GM21737 (cell line): ENCODE results near the gene CNTRL.
"Not testable (repeated sequence)": the region's sequence is repeated elsewhere in the genome, so short reads cannot be mapped to it uniquely, and the experiment has no call there.

ENCODE experiments used
- ATAC-seq: cut with Tn5 transposase; IDR thresholded peaks from one replicate; pipeline ENCODE4 v1.9.1; 2021; ENCODE audit warnings: mild to moderate bottlenecking, moderate library complexity; ENCODE audit not compliant: unreplicated experiment

Gene CNTRL

GRCh38 chr9:121123816-121124535, 49.2 kb downstream of the CNTRL start:
- ATAC-seq, result no peak

GRCh38 chr9:121125590-121125989, 50.8 kb downstream of the CNTRL start:
- ATAC-seq, result no peak

DNA sequence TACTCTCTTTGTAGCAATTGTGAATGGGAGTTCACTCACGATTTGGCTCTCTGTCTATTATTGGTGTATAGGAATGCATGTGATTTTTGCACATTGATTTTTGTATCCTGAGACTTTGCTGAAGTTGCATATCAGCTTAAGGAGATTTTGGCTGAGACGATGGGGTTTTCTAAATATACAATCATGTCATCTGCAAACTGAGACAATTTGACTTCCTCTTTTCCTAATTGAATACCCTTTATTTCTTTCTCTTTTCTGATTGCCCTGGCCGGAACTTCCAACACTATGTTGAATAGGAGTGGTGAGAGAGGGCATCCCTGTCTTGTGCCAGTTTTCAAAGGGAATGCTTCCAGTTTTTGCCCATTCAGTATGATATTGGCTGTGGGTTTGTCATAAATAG, 54.6 kb downstream of the CNTRL start:
- ATAC-seq, result not testable (repeated sequence)

DNA sequence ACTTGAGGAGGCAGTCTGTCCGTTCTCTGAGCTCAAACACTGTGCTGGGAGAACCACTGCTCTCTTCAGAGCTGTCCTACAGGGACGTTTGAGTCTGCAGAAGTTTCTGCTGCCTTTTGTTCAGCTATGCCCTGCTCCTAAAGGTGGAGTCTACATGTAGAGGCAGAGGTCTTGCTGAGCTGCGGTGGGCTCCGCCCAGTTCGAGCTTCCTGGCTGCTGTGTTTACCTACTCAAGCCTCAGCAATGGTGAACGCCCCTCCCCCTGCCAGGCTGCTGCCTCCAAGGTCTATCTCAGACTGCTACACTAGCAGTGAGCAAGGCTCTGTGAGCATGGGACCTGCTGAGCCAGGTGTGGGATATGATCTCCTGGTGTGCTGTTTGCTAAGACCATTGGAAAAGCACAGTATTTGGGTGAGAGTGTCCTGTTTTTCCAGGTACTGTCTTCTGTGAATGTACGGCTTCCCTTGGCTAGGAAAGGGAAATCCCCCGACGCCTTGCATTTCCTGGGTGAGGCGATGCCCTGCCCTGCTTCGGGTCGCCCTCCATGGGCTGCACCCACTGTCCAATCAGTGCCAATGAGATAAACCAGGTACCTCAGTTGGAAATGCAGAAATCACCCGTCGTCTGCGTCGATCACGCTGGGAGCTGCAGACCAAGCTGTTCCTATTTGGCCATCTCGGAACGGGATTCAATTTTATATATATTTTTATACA, 58.5 kb downstream of the CNTRL start:
- ATAC-seq, result no peak

DNA sequence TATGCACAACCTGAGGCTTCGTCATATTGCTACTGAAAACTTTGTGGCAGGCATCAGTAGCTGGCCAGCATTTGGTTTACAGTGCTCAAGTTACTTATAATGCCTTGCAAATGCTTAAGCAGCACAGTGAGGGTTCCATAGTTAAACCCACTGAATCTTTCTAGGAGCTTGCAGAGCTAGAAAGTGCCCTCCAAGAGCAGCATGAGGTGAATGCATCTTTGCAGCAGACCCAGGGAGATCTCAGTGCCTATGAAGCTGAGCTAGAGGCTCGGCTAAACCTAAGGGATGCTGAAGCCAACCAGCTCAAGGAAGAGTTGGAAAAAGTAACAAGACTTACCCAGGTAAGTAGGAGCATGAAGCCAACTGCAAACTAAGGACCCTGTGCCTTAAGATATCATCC, 60.9 kb downstream of the CNTRL start:
- no peak for ATAC-seq

DNA sequence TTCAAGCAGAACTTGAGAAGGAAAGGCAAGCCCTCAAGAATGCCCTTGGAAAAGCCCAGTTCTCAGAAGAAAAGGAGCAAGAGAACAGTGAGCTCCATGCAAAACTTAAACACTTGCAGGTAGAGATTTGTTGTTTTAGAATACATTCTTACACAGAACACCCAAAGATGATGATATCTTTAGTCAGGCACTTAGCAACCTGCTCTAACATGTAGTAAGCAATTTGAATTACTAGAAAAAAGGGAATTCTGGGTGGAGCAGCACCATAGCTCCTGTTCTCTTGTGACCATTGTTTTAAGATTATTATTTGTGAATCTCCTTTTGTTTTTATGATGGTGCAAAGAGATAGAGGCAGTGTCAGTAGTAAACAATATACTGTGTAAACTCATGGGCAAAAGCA, 63.8 kb downstream of the CNTRL start:
- no peak for ATAC-seq

GRCh38 chr9:121138973-121139372, 64.2 kb downstream of the CNTRL start:
- ATAC-seq, result no peak

DNA sequence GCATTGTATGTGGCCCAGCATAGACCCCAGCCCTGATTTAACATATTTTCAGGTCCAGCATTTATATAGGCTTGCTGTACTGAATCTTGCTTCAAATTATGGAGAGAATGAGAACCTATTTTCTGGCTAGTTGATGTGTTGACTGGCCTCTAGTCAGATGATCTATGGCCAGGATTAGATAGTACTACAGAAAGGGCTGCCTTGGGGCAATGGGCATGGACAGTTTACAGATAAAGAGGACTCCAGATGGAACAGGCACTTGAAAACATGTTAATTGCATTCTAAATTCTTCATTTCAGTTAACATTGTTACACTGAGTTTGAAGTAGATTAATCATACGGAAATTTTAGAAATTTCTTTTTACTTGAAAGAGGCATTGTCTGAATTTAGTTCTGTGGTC, 65.4 kb downstream of the CNTRL start:
- ATAC-seq, result no peak

DNA sequence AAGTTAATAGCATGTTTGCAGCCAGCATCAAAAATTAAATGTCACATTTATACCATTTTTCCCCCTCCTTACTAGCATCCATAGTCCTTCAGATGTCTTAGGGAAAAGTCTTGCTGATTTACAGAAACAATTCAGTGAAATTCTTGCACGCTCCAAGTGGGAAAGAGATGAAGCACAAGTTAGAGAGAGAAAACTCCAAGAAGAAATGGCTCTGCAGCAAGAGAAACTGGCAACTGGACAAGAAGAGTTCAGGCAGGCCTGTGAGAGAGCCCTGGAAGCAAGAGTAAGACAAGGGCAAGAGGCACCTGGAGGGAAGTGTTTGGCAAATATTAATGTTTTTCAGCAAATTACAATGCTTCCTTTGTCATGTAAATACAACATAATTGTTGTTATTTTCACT, 66.6 kb downstream of the CNTRL start:
- no peak for ATAC-seq

DNA sequence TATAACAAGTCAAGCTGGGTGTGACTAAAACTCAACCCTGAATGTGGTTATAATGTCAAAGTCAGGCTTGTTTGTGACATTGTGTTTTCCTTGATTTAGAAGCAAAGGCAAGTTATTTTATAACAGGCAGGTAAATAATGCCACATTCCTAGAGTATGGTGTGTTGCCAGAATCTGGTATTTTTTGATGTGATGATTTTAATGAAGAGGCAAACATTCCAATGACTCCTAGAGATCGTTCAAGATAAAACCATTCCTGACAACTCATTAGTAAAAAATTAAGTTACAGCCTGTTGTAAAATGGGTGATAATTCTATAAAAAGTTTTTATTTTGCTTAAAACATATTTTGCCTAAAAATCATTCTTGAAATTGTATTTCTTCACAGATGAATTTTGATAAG, 67.0 kb downstream of the CNTRL start:
- ATAC-seq, result no peak

DNA sequence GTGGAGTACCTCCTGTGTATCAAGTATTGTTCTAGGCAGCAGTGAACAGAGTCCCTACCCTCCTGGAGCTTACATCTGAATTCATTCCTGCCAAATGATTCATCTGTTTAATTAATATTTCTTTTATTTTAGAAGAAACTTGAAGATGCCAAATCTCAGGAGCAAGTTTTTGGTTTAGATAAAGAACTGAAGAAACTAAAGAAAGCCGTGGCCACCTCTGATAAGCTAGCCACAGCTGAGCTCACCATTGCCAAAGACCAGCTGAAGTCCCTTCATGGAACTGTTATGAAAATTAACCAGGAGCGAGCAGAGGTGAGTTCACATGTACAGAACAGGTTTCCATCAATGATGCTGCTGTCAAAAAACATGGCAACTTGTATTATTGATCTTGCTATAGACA, 69.0 kb downstream of the CNTRL start:
- no peak for ATAC-seq

DNA sequence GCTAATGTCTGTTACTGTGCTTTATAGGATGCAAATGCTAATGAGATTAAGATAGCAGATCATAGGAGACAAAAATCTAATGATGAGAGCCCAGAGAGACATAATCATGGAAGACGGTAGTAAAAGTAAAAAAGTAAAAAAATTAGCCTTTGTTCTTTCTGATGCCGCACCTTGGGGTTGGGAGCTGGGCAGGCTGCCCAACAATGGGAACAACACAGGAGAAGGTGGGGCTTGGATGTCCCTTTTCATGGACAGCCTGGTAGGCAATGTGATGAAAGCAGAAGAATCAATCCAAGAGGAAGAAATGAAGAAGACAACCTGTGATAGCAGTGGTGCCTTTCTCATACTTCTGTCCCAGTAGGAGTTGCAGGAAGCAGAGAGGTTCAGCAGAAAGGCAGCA, 69.7 kb downstream of the CNTRL start:
- no peak for ATAC-seq

GRCh38 chr9:121150188-121150587, 75.4 kb downstream of the CNTRL start:
- ATAC-seq, result no peak

DNA sequence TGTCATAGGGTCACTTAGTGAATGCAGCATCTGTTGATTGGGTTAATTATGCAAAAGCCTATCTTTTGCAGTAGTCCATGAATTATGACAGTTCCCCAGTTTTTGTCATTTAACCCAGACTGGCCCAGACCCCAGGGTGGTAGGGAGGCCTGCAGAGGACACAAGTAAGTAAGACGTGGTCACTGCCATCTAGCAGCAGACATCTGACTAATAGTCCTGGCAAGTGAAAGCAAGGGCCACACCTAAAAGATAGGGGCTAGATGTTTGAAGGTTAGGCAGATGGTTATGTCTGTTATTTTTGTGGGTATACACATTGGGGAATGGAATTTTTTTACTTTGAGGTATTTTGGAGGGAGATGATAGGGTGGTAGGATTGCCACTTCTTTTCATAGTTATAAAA, 78.9 kb downstream of the CNTRL start:
- no peak for ATAC-seq

- ATAC-seq, result no peak
Measured at GRCh38 chr9:121154782-121155181, 80.0 kb downstream of the CNTRL start.

- ATAC-seq, result peak; percentile 77
Measured at GRCh38 chr9:121156263-121156731, 81.5 kb downstream of the CNTRL start.

GRCh38 chr9:121157939-121158338, 83.2 kb downstream of the CNTRL start:
- ATAC-seq, result no peak

DNA sequence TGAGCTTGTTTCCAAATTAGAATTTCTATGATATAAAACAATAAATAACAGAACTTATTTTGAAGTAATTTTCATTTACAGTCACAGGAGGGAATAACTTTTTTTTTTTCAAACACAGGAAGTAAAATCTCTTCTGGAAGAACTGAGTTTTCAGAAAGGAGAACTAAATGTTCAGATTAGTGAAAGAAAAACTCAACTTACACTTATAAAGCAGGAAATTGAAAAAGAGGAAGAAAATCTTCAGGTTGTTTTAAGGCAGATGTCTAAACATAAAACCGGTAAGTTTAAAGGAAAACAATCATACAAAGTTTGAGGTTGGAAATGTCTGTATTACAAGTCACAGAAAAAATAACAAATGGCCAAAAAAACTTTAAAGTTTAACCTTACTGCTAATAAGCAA, 85.3 kb downstream of the CNTRL start:
- no peak for ATAC-seq

DNA sequence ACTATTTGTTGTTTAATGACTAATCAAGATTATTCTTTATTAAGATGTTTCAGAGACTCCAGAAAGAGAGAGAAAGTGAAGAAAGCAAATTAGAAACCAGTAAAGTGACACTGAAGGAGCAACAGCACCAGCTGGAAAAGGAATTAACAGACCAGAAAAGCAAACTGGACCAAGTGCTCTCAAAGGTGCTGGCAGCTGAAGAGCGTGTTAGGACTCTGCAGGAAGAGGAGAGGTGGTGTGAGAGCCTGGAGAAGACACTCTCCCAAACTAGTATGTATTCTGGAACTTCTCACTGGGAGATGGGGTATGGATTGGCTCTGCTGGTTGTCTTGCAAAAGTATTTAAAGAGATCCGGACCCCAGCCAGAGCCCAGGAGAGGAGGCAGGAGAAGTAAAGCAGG, 93.3 kb downstream of the CNTRL start:
- ATAC-seq, result no peak

- ATAC-seq, result no peak
Measured at GRCh38 chr9:121169094-121169601, 94.4 kb downstream of the CNTRL start.

DNA sequence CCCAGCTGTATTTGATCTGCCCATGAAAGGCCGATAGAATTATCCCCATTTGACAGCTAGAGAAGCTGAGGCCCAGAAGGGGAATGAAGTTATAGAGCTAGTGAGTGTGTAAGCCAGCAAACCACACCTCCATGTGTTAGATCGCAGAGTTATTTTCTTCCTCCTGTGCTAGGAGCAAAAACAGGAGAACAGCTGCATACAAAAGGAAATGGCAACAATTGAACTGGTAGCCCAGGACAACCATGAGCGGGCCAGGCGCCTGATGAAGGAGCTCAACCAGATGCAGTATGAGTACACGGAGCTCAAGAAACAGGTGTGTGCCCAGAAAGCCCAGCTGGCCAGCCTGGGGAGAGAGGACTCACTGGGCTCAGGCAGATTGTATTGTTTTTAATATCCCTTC, 96.5 kb downstream of the CNTRL start:
- ATAC-seq, result no peak

- no peak for ATAC-seq
Measured at GRCh38 chr9:121172726-121173487, 98.2 kb downstream of the CNTRL start.
